Liver (tissue), 9 donors: Measurements from ENCODE around the gene CPOX. TPM values are rescaled to one million over a fixed set of nuclear protein-coding genes. Genes with fewer than 3 reads are reported as not detected.

Source experiments
- DNase-seq: peaks from one replicate; pipeline ENCODE4 v3.0.0-alpha.2; 2017; ENCODE audit warnings: low spot score
- H3K27ac ChIP-seq, 2 donors: one replicate each; pipeline ENCODE4 v1.7.0; 2013; ENCODE audit warnings: inconsistent platforms in 2 of 2, low read length in 2 of 2, control low read depth in 1 of 2, low read depth in 1 of 2, mild to moderate bottlenecking in 1 of 2
- H3K27me3 ChIP-seq, 4 donors: one replicate each; pipeline versions ENCODE4 v1.6.1 to v1.7.0; 2013; ENCODE audit warnings: low read length in 3 of 4, inconsistent platforms in 1 of 4, mild to moderate bottlenecking in 1 of 4, moderate library complexity in 1 of 4; ENCODE audit not compliant: control insufficient read depth in 4 of 4, insufficient read depth in 4 of 4
- H3K36me3 ChIP-seq, 4 donors: one replicate each; pipeline versions ENCODE4 v1.6.1 to v1.7.0; 2013; ENCODE audit warnings: low read length in 3 of 4, mild to moderate bottlenecking in 3 of 4, low read depth in 1 of 4, moderate library complexity in 1 of 4; ENCODE audit not compliant: control insufficient read depth in 4 of 4, insufficient read depth in 3 of 4
- H3K4me1 ChIP-seq, 4 donors: one replicate each; pipeline versions ENCODE4 v1.6.1 to v1.7.0; 2013; ENCODE audit warnings: low read length in 3 of 4, mild to moderate bottlenecking in 3 of 4, moderate library complexity in 1 of 4; ENCODE audit not compliant: control insufficient read depth in 4 of 4, insufficient read depth in 4 of 4
- H3K4me3 ChIP-seq, 3 donors: one replicate each; pipeline versions ENCODE4 v1.6.1 to v1.7.0; 2013; ENCODE audit warnings: low read length in 3 of 3, control low read depth in 1 of 3, low read depth in 1 of 3, mild to moderate bottlenecking in 1 of 3
- H3K9ac ChIP-seq, 2 donors: one replicate each; pipeline ENCODE4 v1.7.0; 2013; ENCODE audit warnings: low read length in 2 of 2, mild to moderate bottlenecking in 2 of 2, moderate library complexity in 2 of 2, control low read depth in 1 of 2, low read depth in 1 of 2
- H3K9me3 ChIP-seq, 4 donors: one replicate each; pipeline versions ENCODE4 v1.6.1 to v1.7.0; 2013; ENCODE audit warnings: low read length in 3 of 4; ENCODE audit not compliant: control insufficient read depth in 4 of 4
- ATF3 ChIP-seq: IDR thresholded peaks from 2 replicates; pipeline ENCODE4 v1.6.1; 2016; ENCODE audit warnings: antibody characterized with exemption
- CTCF ChIP-seq: fragments of 150-350 bp; IDR thresholded peaks from 2 replicates; pipeline ENCODE4 v1.5.1; 2017; ENCODE audit warnings: improper control_type of control experiment, low read depth, low read length; ENCODE audit not compliant: missing input control
- EGR1 ChIP-seq, 2 donors: IDR thresholded peaks; 2 replicates each; pipeline ENCODE4 v1.6.1; 2016 to 2018; ENCODE audit warnings: antibody characterized with exemption in 2 of 2, low read depth in 2 of 2
- FOXA1 ChIP-seq: IDR thresholded peaks from 2 replicates; pipeline ENCODE4 v1.6.1; 2016; ENCODE audit warnings: antibody characterized with exemption
- FOXA2 ChIP-seq: IDR thresholded peaks from 2 replicates; pipeline ENCODE4 v1.6.1; 2016; ENCODE audit warnings: antibody characterized with exemption
- HNF4A ChIP-seq, 2 donors: conservative IDR thresholded peaks; 2 replicates each; pipeline ENCODE4 v1.6.1; 2016; ENCODE audit warnings: antibody characterized with exemption in 2 of 2, mild to moderate bottlenecking in 2 of 2
- JUND ChIP-seq, 2 donors: IDR thresholded peaks; 2 replicates each; pipeline ENCODE4 v1.6.1; 2016; ENCODE audit warnings: antibody characterized with exemption in 2 of 2
- MAX ChIP-seq: IDR thresholded peaks from 2 replicates; pipeline ENCODE4 v1.6.1; 2016; ENCODE audit warnings: antibody characterized with exemption
- NR2F2 ChIP-seq: IDR thresholded peaks from 2 replicates; pipeline ENCODE4 v1.6.1; 2016; ENCODE audit warnings: antibody characterized with exemption
- RAD21 ChIP-seq, 2 donors: IDR thresholded peaks; 2 replicates each; pipeline ENCODE4 v1.6.1; 2016; ENCODE audit warnings: antibody characterized with exemption in 2 of 2, mild to moderate bottlenecking in 2 of 2
- REST ChIP-seq: IDR thresholded peaks from 2 replicates; pipeline ENCODE4 v1.6.1; 2016; ENCODE audit warnings: antibody characterized with exemption, mild to moderate bottlenecking
- RXRA ChIP-seq, 2 donors: IDR thresholded peaks; 2 replicates each; pipeline ENCODE4 v1.6.1; 2017 to 2018; ENCODE audit warnings: antibody characterized with exemption in 2 of 2, mild to moderate bottlenecking in 1 of 2
- SP1 ChIP-seq: IDR thresholded peaks from 2 replicates; pipeline ENCODE4 v1.6.1; 2018; ENCODE audit warnings: antibody characterized with exemption, mild to moderate bottlenecking
- TAF1 ChIP-seq: conservative IDR thresholded peaks from 2 replicates; pipeline ENCODE4 v1.6.1; 2016; ENCODE audit warnings: antibody characterized with exemption, mild to moderate bottlenecking
- YY1 ChIP-seq: IDR thresholded peaks from 2 replicates; pipeline ENCODE4 v1.6.1; 2016; ENCODE audit warnings: antibody characterized with exemption, mild to moderate bottlenecking
- ZBTB33 ChIP-seq: IDR thresholded peaks from 2 replicates; pipeline ENCODE4 v1.6.1; 2016; ENCODE audit warnings: antibody characterized with exemption
- WGBS: extraction: QIAGEN DNeasy Blood & Tissue Kit; methylation state at CpG from one replicate; pipeline ENCODE4 v1.1.7; 2013; 5-methylcytosine and 5-hydroxymethylcytosine counted together
- polyA plus RNA-seq, 2 donors: library from polyadenylated mRNA; stranded (reverse) in 1 of 2; unstranded in 1 of 2; fragments of 200-250 nt in 1 of 2; fragments of >200 nt in 1 of 2; fragmentation: Nextera tagmentation in 1 of 2; extraction: Ambion mirVana in 1 of 2; gene quantifications; one replicate each; pipeline versions ENCODE4 v1.2.1 to v1.2.3, GENCODE V29; 2013 to 2015
- total RNA-seq, 2 donors: library from RNA; depleted of rRNA; stranded (reverse); fragments of >200 nt; gene quantifications; one replicate each; pipeline ENCODE4 v1.2.3, GENCODE V29; 2014
- donor health status: healthy.
- donor health status: healthy.
- donor health status: healthy.
- donor health status: healthy.
- donor health status: healthy.

CPOX gene
- total and polyA plus RNA-seq, 4 donors, result 8.8 to 280 (median 16.3) TPM

- Histone ChIP-seq H3K9me3 (no peaks in the 10 kb centered on the region), H3K9ac (no peak overlapping the region), H3K4me1 (no peaks in the 10 kb centered on the region), H3K27me3 (no peaks in the 10 kb centered on the region), H3K36me3 (no peaks in the 10 kb centered on the region), H3K4me3 (no peak overlapping the region), H3K27ac (no peak overlapping the region)
- no peak for TF ChIP-seq MAX
- no peak for TF ChIP-seq FOXA2
- TF ChIP-seq JUND (IDR thresholded peaks at IDR 0.05), result no peak
- TF ChIP-seq NR2F2, result no peak
- TF ChIP-seq REST, result no peak
- TF ChIP-seq ZBTB33, result no peak
- no peak for TF ChIP-seq HNF4A (conservative IDR thresholded peaks at IDR 0.05)
- no peak for TF ChIP-seq EGR1 (IDR thresholded peaks at IDR 0.05; ENCODE audit: low read depth in 2 of 2)
- TF ChIP-seq ATF3, result no peak
- TF ChIP-seq SP1, result no peak
- TF ChIP-seq YY1, result no peak
- TF ChIP-seq RAD21 (IDR thresholded peaks at IDR 0.05), result no peak
- TF ChIP-seq TAF1, result no peak
- TF ChIP-seq CTCF, result no peak
- TF ChIP-seq FOXA1, result no peak
- WGBS, result 92% methylated on average over 4 of the region's 4 CpGs
- no peak for DNase-seq
Measured at GRCh38 chr3:98626151-98626550, 32.7 kb upstream of the CPOX start.

- no peaks in the 10 kb centered on the region for H3K36me3 ChIP-seq
- DNase-seq, result no peak
- H3K27me3 ChIP-seq, result no peaks in the 10 kb centered on the region
- WGBS, result 90% methylated on average over 3 of the region's 3 CpGs
- H3K9me3 ChIP-seq, result no peaks in the 10 kb centered on the region
- no peak overlapping the region for H3K9ac ChIP-seq
- no peaks in the 10 kb centered on the region for H3K4me1 ChIP-seq
- H3K4me3 ChIP-seq, result no peak overlapping the region
- no peak for TF ChIP-seq RXRA (IDR thresholded peaks at IDR 0.05)
- no peak for TF ChIP-seq FOXA2
- TF ChIP-seq HNF4A (conservative IDR thresholded peaks at IDR 0.05), result no peak
- TF ChIP-seq RAD21 (IDR thresholded peaks at IDR 0.05), result no peak
- TF ChIP-seq YY1, result no peak
- TF ChIP-seq REST, result no peak
- no peak for TF ChIP-seq FOXA1
- no peak overlapping the region for H3K27ac ChIP-seq
Measured at GRCh38 chr3:98623572-98624280, 30.3 kb upstream of the CPOX start.
